SHP77 (cell line): ENCODE data around the gene ARL8B.

Experiments
- DNase-seq, 2 experiments: peaks; one replicate each; lab custom pipeline; 2025; lab: John Stamatoyannopoulos, UW

The ARL8B gene

GRCh38 chr3:5212628-5213573 lies 90.8 kb downstream of the ARL8B start:
- no peak for DNase-seq

- DNase-seq = no peak
These were observed 91.5 kb downstream of the ARL8B start for GRCh38 chr3:5213574-5213966.

- no peak for DNase-seq
These were observed 92.3 kb downstream of the ARL8B start for GRCh38 chr3:5214352-5214751.

GRCh38 chr3:5217824-5218595 lies 95.9 kb downstream of the ARL8B start:
- DNase-seq = no peak

GRCh38 chr3:5218815-5219214 lies 96.7 kb downstream of the ARL8B start:
- no peak for DNase-seq

GRCh38 chr3:5219216-5219615 lies 97.1 kb downstream of the ARL8B start:
- DNase-seq = no peak

GRCh38 chr3:5220193-5220592 lies 98.1 kb downstream of the ARL8B start:
- DNase-seq = no peak

GRCh38 chr3:5220667-5221431 lies 98.8 kb downstream of the ARL8B start:
- no peak for DNase-seq

GRCh38 chr3:5221701-5222100 lies 99.6 kb downstream of the ARL8B start:
- DNase-seq = no peak

- DNase-seq = no peak
These were observed 100.4 kb downstream of the ARL8B start for GRCh38 chr3:5222283-5223005.

GRCh38 chr3:5226783-5227182 lies 104.7 kb downstream of the ARL8B start:
- peak in 1 of 2 experiments; percentile 8 for DNase-seq

- DNase-seq = no peak
These were observed 105.7 kb downstream of the ARL8B start for GRCh38 chr3:5227812-5228211.

GRCh38 chr3:5229414-5229813 lies 107.3 kb downstream of the ARL8B start:
- no peak for DNase-seq
